MCF 10A (cell line): ENCODE data around the gene FOS. TPM values are rescaled to one million over a fixed set of nuclear protein-coding genes. Genes with fewer than 3 reads are reported as not detected.

Source experiments
- BruUV-seq: library from RNA; stranded (reverse); fragments of 400-500 nt; replicated peaks from 2 replicates; lab custom pipeline; 2021; lab: Mats Ljungman, UMichigan
- CTCF ChIA-PET: fragments of 300-600 bp; sonication (Branson Sonifier 250); formaldehyde crosslinking; extraction: SDS; loops from one replicate; lab custom pipeline; 2021; ENCODE audit warnings: antibody characterized with exemption, inconsistent platforms; lab: Yijun Ruan, JAX
- POLR2A ChIA-PET: fragments of 300-600, 350-650 bp; sonication (Branson Sonifier 250); formaldehyde crosslinking; extraction: SDS; loops from one replicate; lab custom pipeline; 2020; ENCODE audit warnings: antibody characterized with exemption, inconsistent platforms; lab: Yijun Ruan, JAX
- DNase-seq: peaks from one replicate; pipeline ENCODE4 v3.0.0-alpha.2; 2018; ENCODE audit not compliant: unreplicated experiment
- H3K27ac Mint-ChIP-seq: one replicate; pipeline ENCODE4 v1.8.0; 2022; ENCODE audit warnings: mild to moderate bottlenecking, low read depth, mixed read lengths; ENCODE audit not compliant: unreplicated experiment
- H3K27me3 Mint-ChIP-seq: one replicate; pipeline ENCODE4 v1.8.0; 2022; ENCODE audit warnings: mixed read lengths; ENCODE audit not compliant: insufficient read depth, unreplicated experiment
- H3K36me3 Mint-ChIP-seq: one replicate; pipeline ENCODE4 v1.8.0; 2022; ENCODE audit warnings: mild to moderate bottlenecking, moderate library complexity, mixed read lengths; ENCODE audit not compliant: insufficient read depth, unreplicated experiment
- H3K4me1 Mint-ChIP-seq: one replicate; pipeline ENCODE4 v1.8.0; 2022; ENCODE audit warnings: mixed read lengths; ENCODE audit not compliant: insufficient read depth, unreplicated experiment
- H3K4me3 Mint-ChIP-seq: one replicate; pipeline ENCODE4 v1.8.0; 2022; ENCODE audit warnings: mild to moderate bottlenecking, moderate library complexity, mixed read lengths; ENCODE audit not compliant: unreplicated experiment
- H3K9me3 Mint-ChIP-seq: one replicate; pipeline ENCODE4 v1.8.0; 2022; ENCODE audit warnings: mixed read lengths; ENCODE audit not compliant: unreplicated experiment
- CTCF ChIP-seq: fragments of 200-600 bp; IDR thresholded peaks from one replicate; pipeline ENCODE4 v1.8.0; 2022; ENCODE audit warnings: antibody characterized with exemption, mild to moderate bottlenecking; ENCODE audit not compliant: unreplicated experiment
- intact Hi-C: fragments of 100-400 bp; cut with micrococcal nuclease; formaldehyde crosslinking; loops from 2 replicates; pipeline ENCODE4 v1.14.1; 2022
- total RNA-seq: library from RNA; stranded (reverse); gene quantifications from 2 replicates; pipeline ENCODE4 v1.2.3, GENCODE V29; 2022

Gene FOS
- total RNA-seq, 1 experiment from 2014 or later = 139 TPM

DNA sequence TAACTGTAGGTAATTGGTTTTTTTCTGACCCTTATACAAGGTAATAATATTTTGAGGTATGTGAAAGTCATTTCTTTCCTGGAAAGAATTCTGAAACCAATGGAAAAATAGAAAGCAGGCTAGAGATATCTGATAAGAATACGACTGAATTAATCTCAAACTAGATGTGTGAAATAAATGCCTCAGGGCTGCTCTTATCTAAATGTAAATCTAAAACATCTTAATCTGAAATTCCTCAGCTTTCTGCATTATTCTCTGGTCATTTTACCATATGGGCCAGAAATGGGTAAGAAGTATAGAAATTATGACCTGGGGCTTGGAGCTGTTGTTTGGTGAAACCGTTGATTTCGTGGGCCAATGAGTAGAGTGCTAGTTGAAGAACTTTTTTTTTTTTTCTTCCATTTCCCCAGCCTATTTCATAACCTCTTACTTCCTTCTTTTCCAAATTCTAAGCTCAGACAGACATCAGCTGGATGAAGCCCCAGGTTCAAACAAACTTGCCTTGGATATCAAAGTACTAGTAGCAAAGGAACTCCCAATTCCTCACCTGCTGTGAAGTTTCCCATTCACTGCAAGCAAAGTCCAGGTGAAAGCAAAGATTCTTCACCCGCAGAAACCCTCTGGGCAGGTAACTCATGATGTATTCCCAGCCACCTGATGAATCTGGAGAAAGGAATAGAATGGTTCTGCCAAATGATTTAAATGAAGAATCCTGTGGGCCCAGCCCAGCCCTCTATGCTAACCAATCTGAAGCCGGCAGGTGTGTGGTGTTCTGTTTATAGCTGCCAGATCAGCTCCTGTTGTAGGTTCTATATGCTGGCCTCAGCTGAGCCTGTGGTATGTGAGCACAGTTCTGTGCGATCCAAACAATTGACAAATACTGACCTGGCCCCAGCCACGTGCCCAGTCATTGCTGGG lies 9.7 kb upstream of the FOS start:
- CTCF ChIA-PET = interaction anchor here (1.2 to 2.2 kb wide), 2 partner anchors 9 to 137 kb away, joined by 3 to 6 read pairs; no protein-coding TSS in a partner anchor

DNA sequence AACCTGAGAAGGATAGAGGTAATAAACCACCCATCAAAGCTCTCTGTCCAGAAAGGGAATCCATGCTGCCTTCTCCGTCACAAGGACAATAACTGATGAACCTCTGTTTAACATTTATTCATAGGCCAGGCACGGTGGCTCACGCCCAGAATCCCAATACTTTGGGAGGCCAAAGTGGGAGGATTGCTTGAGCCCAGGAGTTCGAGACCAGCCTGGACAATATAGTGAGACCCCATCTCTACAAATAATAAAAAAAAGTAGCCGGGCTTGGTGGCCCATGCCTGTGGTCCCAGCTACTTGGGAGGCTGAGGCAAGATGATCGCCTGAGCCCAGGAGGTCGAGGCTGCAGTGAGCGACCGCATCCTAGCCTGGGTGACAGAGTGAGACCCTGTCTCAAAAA lies 7.1 kb upstream of the FOS start:
- Mint-ChIP-seq H3K27ac (no peak overlapping the region), H3K36me3 (no peaks in the 10 kb centered on the region), H3K4me3 (no peak overlapping the region), H3K27me3 (no peaks in the 10 kb centered on the region), H3K4me1 (peaks cover 18% of the 10 kb centered on the region), H3K9me3 (no peaks in the 10 kb centered on the region)
- TF ChIP-seq CTCF = no peak
- POLR2A ChIA-PET = interaction anchor here (0.9 to 8.8 kb wide), 2 partner anchors 16 to 145 kb away, joined by 3 to 402 read pairs; partner anchors contain the start of gene NEK9
- DNase-seq = no peak
- BruUV-seq = no TSS peak
- intact Hi-C loops = no loop called here
- CTCF ChIA-PET = interaction anchor here (0.7 kb wide), 1 partner anchor 33 kb away, joined by 4 read pairs; no protein-coding TSS in a partner anchor

More for the DNA sequence above, 9.7 kb upstream of the FOS start:
- POLR2A ChIA-PET = interaction anchor here (0.7 to 4.5 kb wide), 4 partner anchors 9 to 26 kb away, joined by 3 to 50 read pairs (median 18); partner anchors contain the start of gene FOS
- H3K27ac Mint-ChIP-seq = no peak overlapping the region
- TF ChIP-seq CTCF = no peak
- no peaks in the 10 kb centered on the region for H3K36me3 Mint-ChIP-seq
- no peaks in the 10 kb centered on the region for H3K27me3 Mint-ChIP-seq
- intact Hi-C loops = no loop called here
- H3K4me3 Mint-ChIP-seq = no peak overlapping the region
- no peaks in the 10 kb centered on the region for H3K9me3 Mint-ChIP-seq
- DNase-seq = no peak
- BruUV-seq = no TSS peak
- peaks cover 5% of the 10 kb centered on the region for H3K4me1 Mint-ChIP-seq

GRCh38 chr14:75273272-75274049 lies 5.2 kb upstream of the FOS start:
- no peak overlapping the region for H3K27ac Mint-ChIP-seq
- H3K4me3 Mint-ChIP-seq = no peak overlapping the region
- CTCF ChIA-PET = interaction anchor here (0.6 to 1.7 kb wide), 6 partner anchors 16 to 784 kb away, joined by 3 to 6 read pairs (median 3); no protein-coding TSS in a partner anchor
- DNase-seq = no peak
- H3K36me3 Mint-ChIP-seq = peaks cover 4% of the 10 kb centered on the region
- intact Hi-C loops = no loop called here
- TF ChIP-seq CTCF = no peak
- peaks cover 23% of the 10 kb centered on the region for H3K4me1 Mint-ChIP-seq
- H3K27me3 Mint-ChIP-seq = no peaks in the 10 kb centered on the region
- no TSS peak for BruUV-seq
- POLR2A ChIA-PET = interaction anchor here (0.6 to 8.8 kb wide), 13 partner anchors 12 to 173 kb away, joined by 3 to 402 read pairs (median 3); no protein-coding TSS in a partner anchor
- H3K9me3 Mint-ChIP-seq = no peaks in the 10 kb centered on the region
